Activated T-cell treated with anti-CD3 and anti-CD28 coated beads, Interleukin-2, amount 50 U/mL, for 72 hours (primary cell): ENCODE measurements around the gene LSM3. TPM values are rescaled to one million over a fixed set of nuclear protein-coding genes. Genes with fewer than 3 reads are reported as not detected.

Source experiments
- ATAC-seq, 2 donors: fragments of 150-1000 bp; cut with Tn5 transposase; replicated peaks in 1 of 2; 2 replicates each; pipeline ENCODE4 v1.10.0; 2021; ENCODE audit warnings: moderate library complexity in 2 of 2, mild to moderate bottlenecking in 1 of 2
- DNase-seq, 2 donors: peaks; one replicate each; pipeline ENCODE4 v3.0.0; 2021 to 2022; ENCODE audit warnings: mixed read lengths in 1 of 2
- H3K27ac Mint-ChIP-seq: one replicate; pipeline ENCODE4 v1.8.0; 2022; ENCODE audit warnings: mild to moderate bottlenecking, moderate library complexity, mixed read lengths
- H3K27me3 Mint-ChIP-seq: one replicate; pipeline ENCODE4 v1.8.0; 2022; ENCODE audit warnings: low read depth, mixed read lengths
- H3K36me3 Mint-ChIP-seq, 2 donors: one replicate each; pipeline ENCODE4 v1.8.0; 2022; ENCODE audit warnings: mixed read lengths in 2 of 2, mild to moderate bottlenecking in 1 of 2; ENCODE audit not compliant: insufficient read depth in 2 of 2
- H3K4me1 Mint-ChIP-seq: one replicate; pipeline ENCODE4 v1.8.0; 2022; ENCODE audit warnings: low read depth, mixed read lengths
- H3K4me3 Mint-ChIP-seq, 2 donors: one replicate each; pipeline ENCODE4 v1.8.0; 2022; ENCODE audit warnings: mild to moderate bottlenecking in 2 of 2, mixed read lengths in 2 of 2, moderate library complexity in 2 of 2
- H3K9me3 Mint-ChIP-seq, 2 donors: one replicate each; pipeline ENCODE4 v1.8.0; 2022; ENCODE audit warnings: mixed read lengths in 2 of 2
- total RNA-seq, 2 donors: library from RNA; stranded (reverse); gene quantifications; one replicate each; pipeline ENCODE4 v1.2.3, GENCODE V29; 2022

The LSM3 gene
- total RNA-seq, 2 donors from 2014 or later: 12.4 to 14.3 TPM

DNA sequence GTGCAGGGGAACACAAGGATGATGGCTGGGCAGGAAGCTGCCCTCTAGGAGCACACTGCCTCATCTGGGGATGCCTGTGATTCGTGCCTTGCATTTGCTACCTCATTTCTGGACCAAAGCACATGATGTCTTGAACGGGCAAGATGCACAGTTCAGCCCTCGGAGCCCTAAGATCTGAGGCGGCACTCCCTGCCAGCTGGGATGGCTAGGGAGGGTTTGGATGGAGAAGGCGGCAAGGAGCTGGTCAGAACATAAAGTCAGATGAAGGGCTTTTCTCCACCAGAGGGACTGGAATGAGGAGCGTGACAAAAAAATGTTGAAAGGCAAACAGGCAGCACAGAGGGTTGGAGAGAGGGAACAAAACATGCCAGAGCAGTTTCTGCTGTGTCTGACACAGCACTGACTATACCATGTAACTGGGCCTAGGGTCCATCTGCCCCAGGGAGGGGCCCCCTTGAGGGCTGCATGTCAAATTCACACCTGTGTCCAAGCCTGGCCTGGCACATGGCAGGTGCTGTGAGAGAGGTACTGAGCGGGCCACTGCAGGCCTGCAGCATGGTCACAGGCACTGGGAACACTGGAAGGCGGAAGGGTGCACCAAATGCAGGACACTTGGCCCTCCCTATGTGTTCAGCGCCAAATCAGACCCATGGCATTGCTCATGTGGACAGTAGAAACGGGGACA, 32.1 kb upstream of the LSM3 start:
- Mint-ChIP-seq H3K27ac (peak overlapping the region; percentile 55), H3K27me3 (no peaks in the 10 kb centered on the region), H3K4me3 (no peak overlapping the region), H3K9me3 (no peaks in the 10 kb centered on the region), H3K36me3 (peaks cover 5 to 9% of the 10 kb centered on the region in 2 donors), H3K4me1 (peaks cover 43% of the 10 kb centered on the region)
- ATAC-seq (no peak), DNase-seq (no peak)

- no peak overlapping the region for H3K27ac Mint-ChIP-seq
- H3K27me3 Mint-ChIP-seq: no peaks in the 10 kb centered on the region
- H3K4me3 Mint-ChIP-seq: no peak overlapping the region
- H3K36me3 Mint-ChIP-seq: peaks cover under 1 to 5% of the 10 kb centered on the region in 2 donors
- no peaks in the 10 kb centered on the region for H3K9me3 Mint-ChIP-seq
- ATAC-seq (no peak), DNase-seq (no peak)
- peaks cover 38% of the 10 kb centered on the region for H3K4me1 Mint-ChIP-seq
Observed at GRCh38 chr3:14147066-14147435, 31.6 kb upstream of the LSM3 start.

GRCh38 chr3:14147617-14148016, 31.0 kb upstream of the LSM3 start:
- Mint-ChIP-seq H3K27ac (no peak overlapping the region), H3K9me3 (no peaks in the 10 kb centered on the region), H3K27me3 (no peaks in the 10 kb centered on the region), H3K4me1 (peaks cover 32% of the 10 kb centered on the region), H3K36me3 (peaks cover 0 to under 1% of the 10 kb centered on the region in 2 donors), H3K4me3 (no peak overlapping the region)
- no peak for ATAC-seq
- no peak for DNase-seq

DNA sequence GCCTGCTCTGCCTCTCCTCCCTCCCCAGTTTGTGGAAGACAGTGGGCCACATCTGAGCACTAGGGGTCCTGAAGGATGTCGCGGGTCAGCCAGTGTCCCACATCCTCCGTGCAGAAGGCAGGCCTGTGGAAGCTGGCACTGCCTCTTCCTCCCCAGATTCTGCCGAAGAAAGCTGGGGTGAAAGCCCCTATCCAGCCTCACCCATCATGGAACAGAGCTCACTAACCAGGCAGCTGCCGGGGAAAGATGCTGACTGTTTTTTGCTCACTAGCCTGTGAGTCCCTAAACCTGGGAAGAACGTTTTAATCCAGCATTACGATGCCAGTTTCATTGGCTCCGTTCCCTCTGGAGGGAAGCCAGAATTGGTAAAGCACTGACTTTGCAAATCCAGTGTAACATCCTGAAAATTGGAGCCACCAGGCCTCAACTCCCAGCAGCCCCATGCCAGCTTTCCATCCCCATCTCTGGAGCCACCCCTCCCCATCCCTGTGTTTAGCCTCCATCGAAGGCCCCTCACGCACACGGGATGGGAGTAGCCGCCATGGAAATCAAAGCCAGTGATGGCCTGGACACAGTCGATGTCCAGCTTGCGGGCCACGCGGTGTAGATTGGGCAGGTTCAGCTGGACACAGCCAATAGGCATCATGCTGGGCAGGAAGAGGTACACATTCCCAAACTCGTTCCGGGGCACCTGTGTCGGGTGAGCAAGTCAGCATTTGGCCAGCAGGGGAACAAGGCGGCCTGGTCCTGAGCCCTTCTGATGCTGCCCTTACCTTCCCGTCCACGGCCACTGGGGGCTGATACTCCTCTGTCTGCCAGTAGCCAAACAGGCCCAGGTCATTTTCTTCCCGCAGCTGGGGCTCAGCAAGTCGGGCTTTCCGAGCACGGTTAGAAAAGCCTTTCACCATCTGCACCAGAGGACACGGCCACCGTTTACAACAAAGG, 30.3 kb upstream of the LSM3 start:
- DNase-seq: no peak
- H3K27me3 Mint-ChIP-seq: no peaks in the 10 kb centered on the region
- no peak overlapping the region for H3K4me3 Mint-ChIP-seq
- no peak for ATAC-seq
- H3K27ac Mint-ChIP-seq: no peak overlapping the region
- no peaks in the 10 kb centered on the region for H3K9me3 Mint-ChIP-seq
- H3K4me1 Mint-ChIP-seq: peaks cover 26% of the 10 kb centered on the region
- H3K36me3 Mint-ChIP-seq: no peaks in the 10 kb centered on the region

DNA sequence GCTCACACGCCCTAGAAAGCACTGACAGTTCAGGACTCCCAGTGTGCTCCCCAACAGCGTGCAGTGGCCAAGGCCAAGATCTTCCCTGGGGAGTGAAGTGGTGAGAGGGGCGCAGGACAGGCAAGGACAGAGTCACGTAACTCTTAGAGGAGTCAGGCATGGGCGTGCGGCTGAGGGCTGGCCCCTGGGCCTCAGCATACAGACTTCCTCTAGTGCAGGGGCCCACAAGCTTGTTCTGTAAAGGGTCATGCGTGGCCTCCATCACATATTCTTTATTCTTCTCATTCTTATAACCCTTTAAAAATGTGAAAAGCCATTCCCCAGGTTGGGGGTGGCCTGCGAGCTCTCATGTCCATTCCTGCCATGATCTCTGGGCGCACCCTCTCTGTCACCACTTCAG, 28.5 kb upstream of the LSM3 start:
- Mint-ChIP-seq H3K36me3 (peaks cover 2 to 3% of the 10 kb centered on the region in 2 donors), H3K27me3 (no peaks in the 10 kb centered on the region), H3K4me1 (peaks cover 11% of the 10 kb centered on the region), H3K4me3 (no peak overlapping the region), H3K9me3 (no peaks in the 10 kb centered on the region), H3K27ac (peak overlapping the region; percentile 58)
- no peak for DNase-seq
- no peak for ATAC-seq

DNA sequence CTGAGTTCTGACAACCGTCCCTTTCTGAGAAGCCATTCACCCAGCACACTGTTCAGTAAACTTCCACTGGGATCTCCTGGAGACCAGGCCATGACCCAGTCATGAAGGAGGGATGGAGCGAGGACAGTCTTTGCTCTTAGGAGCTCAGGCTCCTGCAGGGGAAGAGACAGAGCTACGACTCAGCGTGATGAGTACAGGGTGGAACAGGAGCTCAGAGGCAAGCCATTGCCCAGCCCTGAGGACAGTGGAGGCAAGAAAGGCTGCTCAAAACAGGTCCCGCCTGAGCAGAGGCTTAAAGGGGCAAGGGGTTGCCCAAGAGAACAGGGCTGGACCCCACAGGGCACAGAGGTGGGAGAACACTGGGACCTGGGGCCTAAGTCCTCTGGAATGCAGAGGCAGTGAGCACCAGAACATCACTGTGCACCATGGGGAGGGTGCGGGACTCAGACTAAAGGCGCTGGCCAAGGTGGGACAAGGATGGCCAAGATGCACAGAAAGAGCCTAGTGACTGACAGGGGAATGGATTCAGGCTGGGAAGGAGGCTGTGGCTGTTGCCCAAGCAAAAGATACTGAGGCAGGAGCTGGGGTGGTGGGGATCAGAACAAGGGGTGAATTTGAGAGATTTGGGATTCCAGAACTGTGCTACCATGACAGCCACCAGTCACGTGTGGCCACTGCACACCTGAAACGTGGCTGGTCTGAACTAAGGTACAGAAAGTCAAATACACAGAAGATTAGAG, 28.0 kb upstream of the LSM3 start:
- ATAC-seq: no peak
- Mint-ChIP-seq H3K27ac (peak overlapping the region; percentile 58), H3K9me3 (no peaks in the 10 kb centered on the region), H3K4me3 (no peak overlapping the region), H3K4me1 (peaks cover 6% of the 10 kb centered on the region), H3K36me3 (peaks cover 2 to 3% of the 10 kb centered on the region in 2 donors), H3K27me3 (no peaks in the 10 kb centered on the region)
- no peak for DNase-seq

DNA sequence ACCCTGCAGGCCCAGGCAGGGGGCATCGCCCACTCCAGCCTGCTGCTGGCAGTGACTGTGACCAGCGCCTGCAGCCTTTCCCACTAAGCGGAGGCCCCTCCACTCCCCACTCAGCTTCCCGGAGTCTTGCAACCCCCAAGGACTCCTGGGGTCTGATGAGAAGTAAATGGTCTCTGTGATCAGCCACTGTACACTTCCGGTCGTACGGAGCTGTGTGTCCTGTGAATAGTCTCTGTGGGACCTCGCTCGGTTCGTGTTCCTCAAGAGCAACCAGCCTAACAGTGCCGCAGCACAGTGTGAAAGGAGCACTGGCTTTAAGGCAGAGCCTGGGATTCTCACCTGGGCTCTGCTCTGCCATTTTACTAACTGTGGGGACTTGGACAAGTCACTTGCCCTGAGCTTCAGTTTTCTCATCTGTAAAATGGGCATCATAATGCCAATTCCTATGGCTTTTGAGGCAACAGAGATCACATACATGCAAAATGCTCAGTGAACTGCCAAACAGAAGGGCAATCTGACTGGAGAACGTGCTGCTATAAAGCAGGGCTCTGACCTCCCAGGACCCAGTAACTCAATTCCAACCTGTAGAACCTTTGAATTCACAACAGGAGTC, 27.0 kb upstream of the LSM3 start:
- DNase-seq (no peak), ATAC-seq (no peak)
- Mint-ChIP-seq H3K27ac (no peak overlapping the region), H3K36me3 (peaks cover 2 to 9% of the 10 kb centered on the region in 2 donors), H3K4me3 (no peak overlapping the region), H3K27me3 (no peaks in the 10 kb centered on the region), H3K9me3 (no peaks in the 10 kb centered on the region), H3K4me1 (no peaks in the 10 kb centered on the region)

GRCh38 chr3:14152233-14152962, 26.2 kb upstream of the LSM3 start:
- H3K36me3 Mint-ChIP-seq: peaks cover 2 to 9% of the 10 kb centered on the region in 2 donors
- no peak overlapping the region for H3K27ac Mint-ChIP-seq
- DNase-seq: no peak

GRCh38 chr3:14152963-14153355, 25.7 kb upstream of the LSM3 start:
- DNase-seq (no peak), ATAC-seq (no peak)
- Mint-ChIP-seq H3K9me3 (no peaks in the 10 kb centered on the region), H3K4me3 (no peak overlapping the region), H3K27me3 (no peaks in the 10 kb centered on the region), H3K4me1 (no peaks in the 10 kb centered on the region), H3K27ac (no peak overlapping the region), H3K36me3 (peaks cover 4 to 10% of the 10 kb centered on the region in 2 donors)

More at GRCh38 chr3:14152233-14152962, 26.2 kb upstream of the LSM3 start:
- H3K4me3 Mint-ChIP-seq: no peak overlapping the region
- H3K27me3 Mint-ChIP-seq: no peaks in the 10 kb centered on the region
- ATAC-seq: no peak
- no peaks in the 10 kb centered on the region for H3K4me1 Mint-ChIP-seq
- H3K9me3 Mint-ChIP-seq: no peaks in the 10 kb centered on the region

DNA sequence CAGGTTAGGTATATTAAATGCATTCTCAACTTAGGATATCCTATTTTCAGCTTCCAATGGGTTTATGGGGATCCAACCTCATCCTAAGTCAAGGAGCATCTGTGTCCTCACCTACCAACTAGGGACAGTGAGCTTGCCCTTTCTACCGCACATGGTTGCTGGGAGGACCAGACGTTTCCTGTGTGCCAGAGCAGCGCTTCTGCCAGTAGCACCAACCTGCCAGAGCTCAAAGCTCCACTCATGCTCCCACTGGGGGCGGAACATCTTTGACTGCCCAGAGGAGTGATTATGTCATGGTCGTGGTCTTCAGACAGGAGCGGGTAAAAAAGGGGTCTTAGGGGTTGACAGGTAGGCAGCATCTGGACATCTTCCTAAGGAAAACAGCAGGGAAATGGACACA, 25.0 kb upstream of the LSM3 start:
- DNase-seq (no peak), ATAC-seq (no peak)
- Mint-ChIP-seq H3K27me3 (no peaks in the 10 kb centered on the region), H3K4me3 (no peak overlapping the region), H3K27ac (no peak overlapping the region), H3K36me3 (peaks cover 8 to 17% of the 10 kb centered on the region in 2 donors), H3K9me3 (no peaks in the 10 kb centered on the region), H3K4me1 (no peaks in the 10 kb centered on the region)

DNA sequence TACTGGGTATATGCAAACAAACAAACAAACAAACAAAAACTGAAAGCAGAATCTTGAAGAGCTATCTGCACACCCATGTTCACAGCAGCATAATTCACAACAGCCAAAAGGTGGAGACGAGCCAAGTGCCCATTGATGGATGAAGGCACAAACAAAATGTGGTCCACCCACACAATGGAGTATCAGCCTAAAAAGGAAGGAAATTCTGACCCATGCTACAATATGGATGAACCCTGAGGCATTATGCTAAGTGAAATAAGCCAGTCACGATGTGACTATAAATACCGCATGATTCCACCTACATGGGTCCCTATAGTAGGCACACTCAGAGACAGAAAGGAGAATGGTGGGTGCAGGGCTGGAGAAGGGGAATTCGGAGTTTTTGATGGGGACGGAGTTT, 24.3 kb upstream of the LSM3 start:
- H3K4me1 Mint-ChIP-seq: no peaks in the 10 kb centered on the region
- DNase-seq (no peak), ATAC-seq (no peak)
- H3K4me3 Mint-ChIP-seq: no peak overlapping the region
- no peaks in the 10 kb centered on the region for H3K27me3 Mint-ChIP-seq
- H3K36me3 Mint-ChIP-seq: peaks cover 10 to 22% of the 10 kb centered on the region in 2 donors
- H3K9me3 Mint-ChIP-seq: no peaks in the 10 kb centered on the region
- no peak overlapping the region for H3K27ac Mint-ChIP-seq

- peaks cover 10 to 25% of the 10 kb centered on the region in 2 donors for H3K36me3 Mint-ChIP-seq
- no peak overlapping the region for H3K4me3 Mint-ChIP-seq
- no peaks in the 10 kb centered on the region for H3K27me3 Mint-ChIP-seq
- H3K9me3 Mint-ChIP-seq: no peaks in the 10 kb centered on the region
- DNase-seq (no peak), ATAC-seq (no peak)
- H3K4me1 Mint-ChIP-seq: no peaks in the 10 kb centered on the region
- no peak overlapping the region for H3K27ac Mint-ChIP-seq
Observed at GRCh38 chr3:14154895-14155440, 23.6 kb upstream of the LSM3 start.
